ENCODE measurements around the gene RIIAD1. TPM values are rescaled to one million over a fixed set of nuclear protein-coding genes. Genes with fewer than 3 reads are reported as not detected.
"Not testable (repeated sequence)": the region's sequence is repeated elsewhere in the genome, so short reads cannot be mapped to it uniquely, and the experiment has no call there.

Gene RIIAD1
- total RNA-seq, 2 donors from 2014 or later, result not detected

GRCh38 chr1:151763990-151764389, 42.7 kb downstream of the RIIAD1 start:
- H3K27me3 ChIP-seq, result no peaks in the 10 kb centered on the region
- peak overlapping the region; percentile 91 to 94 for H3K27ac ChIP-seq
- no peak for TF ChIP-seq CTCF (IDR thresholded peaks at IDR 0.05)
- H3K4me3 ChIP-seq, result peak overlapping the region; percentile 69 to 86
- H3K36me3 ChIP-seq, result peaks cover 10% of the 10 kb centered on the region
- no peak for DNase-seq (ENCODE audit: low spot score)
- no peaks in the 10 kb centered on the region for H3K9me3 ChIP-seq
- peaks cover 0 to 16% of the 10 kb centered on the region in 2 donors for H3K4me1 ChIP-seq

GRCh38 chr1:151768351-151769066, 47.2 kb downstream of the RIIAD1 start:
- DNase-seq (ENCODE audit: low spot score); H3K36me3 ChIP-seq; H3K27me3 ChIP-seq; H3K4me1 ChIP-seq; H3K27ac ChIP-seq; H3K9me3 ChIP-seq; H3K4me3 ChIP-seq: not testable (repeated sequence)

- not testable (repeated sequence) for H3K36me3 ChIP-seq, H3K27ac ChIP-seq, H3K9me3 ChIP-seq
Observed at GRCh38 chr1:151769270-151769669, 47.9 kb downstream of the RIIAD1 start.

GRCh38 chr1:151773702-151774101, 52.4 kb downstream of the RIIAD1 start:
- Histone ChIP-seq H3K4me3 (no peak overlapping the region), H3K36me3 (no peaks in the 10 kb centered on the region), H3K9me3 (no peaks in the 10 kb centered on the region), H3K27me3 (no peaks in the 10 kb centered on the region), H3K27ac (no peak overlapping the region), H3K4me1 (no peaks in the 10 kb centered on the region)
- no peak for TF ChIP-seq CTCF (IDR thresholded peaks at IDR 0.05)
- DNase-seq (ENCODE audit: low spot score), result no peak

More at GRCh38 chr1:151769270-151769669, 47.9 kb downstream of the RIIAD1 start:
- H3K4me3 ChIP-seq; H3K4me1 ChIP-seq; DNase-seq (ENCODE audit: low spot score); H3K27me3 ChIP-seq: not testable (repeated sequence)

- Histone ChIP-seq H3K4me1 (no peaks in the 10 kb centered on the region), H3K9me3 (no peaks in the 10 kb centered on the region), H3K27ac (no peak overlapping the region), H3K27me3 (no peaks in the 10 kb centered on the region), H3K4me3 (no peak overlapping the region), H3K36me3 (no peaks in the 10 kb centered on the region)
- DNase-seq (ENCODE audit: low spot score), result no peak
- TF ChIP-seq CTCF (IDR thresholded peaks at IDR 0.05), result no peak
Observed at GRCh38 chr1:151774256-151774922, 53.1 kb downstream of the RIIAD1 start.

- Histone ChIP-seq H3K4me3 (no peak overlapping the region), H3K27ac (no peak overlapping the region), H3K36me3 (peaks cover 8% of the 10 kb centered on the region), H3K27me3 (no peaks in the 10 kb centered on the region), H3K9me3 (no peaks in the 10 kb centered on the region), H3K4me1 (no peaks in the 10 kb centered on the region)
- TF ChIP-seq CTCF (IDR thresholded peaks at IDR 0.05), result no peak
- DNase-seq (ENCODE audit: low spot score), result no peak
Observed at GRCh38 chr1:151775894-151776664, 54.8 kb downstream of the RIIAD1 start.
